IMR-90 (cell line): ENCODE data around the gene KCNMA1. TPM values are rescaled to one million over a fixed set of nuclear protein-coding genes. Genes with fewer than 3 reads are reported as not detected.

Source experiments
- ATAC-seq: fragments of 200-7000 bp; cut with Tn5 transposase; 2 replicates; pipeline ENCODE4 v1.9.1; 2020; ENCODE audit warnings: low read depth, mild to moderate bottlenecking, moderate library complexity
- BruUV-seq: library from RNA; stranded (reverse); fragments of 400-500 nt; replicated peaks from 2 replicates; lab custom pipeline; 2021; lab: Mats Ljungman, UMichigan
- CTCF ChIA-PET: fragments of 300-600 bp; formaldehyde crosslinking; extraction: SDS; loops from one replicate; lab custom pipeline; 2021; ENCODE audit warnings: antibody characterized with exemption; lab: Yijun Ruan, JAX
- POLR2A ChIA-PET: fragments of 300-600 bp; sonication (Branson Sonifier 250); formaldehyde crosslinking; loops from one replicate; lab custom pipeline; 2022; ENCODE audit warnings: antibody characterized with exemption; ENCODE audit not compliant: unreplicated experiment; lab: Charles Lee
- DNase-seq: peaks from one replicate; pipeline ENCODE4 v3.0.0; 2013
- H2AFZ ChIP-seq: replicated peaks from 2 replicates; pipeline ENCODE3; 2013; ENCODE audit warnings: low read length, mild to moderate bottlenecking; ENCODE audit not compliant: poor library complexity
- H2AK5ac ChIP-seq: 2 replicates; pipeline ENCODE4 v1.6.1; 2013; ENCODE audit warnings: low read depth, low read length, inconsistent platforms
- H2AK9ac ChIP-seq: replicated peaks from 2 replicates; pipeline ENCODE3; 2013; ENCODE audit warnings: mild to moderate bottlenecking, low read depth, low read length, moderate library complexity; ENCODE audit not compliant: poor library complexity
- H2BK120ac ChIP-seq: 2 replicates; pipeline ENCODE4 v1.6.1; 2013; ENCODE audit warnings: low read depth, low read length, inconsistent platforms
- H2BK15ac ChIP-seq: 3 replicates; pipeline ENCODE4 v1.6.1; 2013; ENCODE audit warnings: low read depth, low read length, inconsistent platforms
- H2BK20ac ChIP-seq: 2 replicates; pipeline ENCODE4 v1.6.1; 2013; ENCODE audit warnings: low read depth, mild to moderate bottlenecking, inconsistent platforms, low read length, moderate library complexity
- H2BK5ac ChIP-seq: 2 replicates; pipeline ENCODE4 v1.6.1; 2013; ENCODE audit warnings: mild to moderate bottlenecking, low read depth, low read length, inconsistent platforms; ENCODE audit not compliant: poor library complexity, severe bottlenecking
- H3K14ac ChIP-seq: replicated peaks from 2 replicates; pipeline ENCODE4 v1.6.1; 2013; ENCODE audit warnings: low read depth, low read length, inconsistent platforms
- H3K18ac ChIP-seq: 2 replicates; pipeline ENCODE4 v1.6.1; 2013; ENCODE audit warnings: low read depth, low read length, control low read depth
- H3K23ac ChIP-seq: 2 replicates; pipeline ENCODE4 v1.6.1; 2013; ENCODE audit warnings: low read depth, low read length, inconsistent platforms
- H3K27ac ChIP-seq: 2 replicates; pipeline ENCODE4 v1.5.1; 2013; ENCODE audit warnings: mild to moderate bottlenecking, control low read depth, low read length; ENCODE audit not compliant: insufficient read depth
- H3K27me3 ChIP-seq: 2 replicates; pipeline ENCODE4 v1.6.1; 2013; ENCODE audit warnings: low read length; ENCODE audit not compliant: control insufficient read depth, insufficient read depth
- H3K36me3 ChIP-seq: 2 replicates; pipeline ENCODE4 v1.6.1; 2013; ENCODE audit warnings: low read length, mixed read lengths; ENCODE audit not compliant: control insufficient read depth, insufficient read depth
- H3K4ac ChIP-seq: 2 replicates; pipeline ENCODE4 v1.6.1; 2013; ENCODE audit warnings: low read depth, low read length, inconsistent platforms
- H3K4me1 ChIP-seq: 2 replicates; pipeline ENCODE4 v1.6.1; 2013; ENCODE audit warnings: low read length, mixed read lengths; ENCODE audit not compliant: control insufficient read depth, insufficient read depth
- H3K4me2 ChIP-seq: 2 replicates; pipeline ENCODE4 v1.6.1; 2013; ENCODE audit warnings: low read depth, mild to moderate bottlenecking, control low read depth, low read length, moderate library complexity
- H3K4me3 ChIP-seq: 2 replicates; pipeline ENCODE4 v1.5.1; 2013; ENCODE audit warnings: low read depth, mild to moderate bottlenecking, control low read depth, low read length, moderate library complexity; ENCODE audit not compliant: insufficient read depth
- H3K56ac ChIP-seq: 2 replicates; pipeline ENCODE4 v1.6.1; 2013; ENCODE audit warnings: low read length, inconsistent platforms; ENCODE audit not compliant: insufficient read depth; ENCODE audit errors: extremely low read depth
- H3K79me1 ChIP-seq, 2 experiments: 2 replicates each; pipeline ENCODE4 v1.6.1; 2013; ENCODE audit warnings: low read length in 2 of 2, inconsistent platforms in 1 of 2, low read depth in 1 of 2
- H3K9ac ChIP-seq: 2 replicates; pipeline ENCODE4 v1.6.1; 2013; ENCODE audit warnings: low read depth, low read length, control low read depth
- H3K9me1 ChIP-seq: 2 replicates; pipeline ENCODE4 v1.6.1; 2013; ENCODE audit warnings: low read length, inconsistent platforms; ENCODE audit not compliant: insufficient read depth
- H3K9me3 ChIP-seq: 2 replicates; pipeline ENCODE4 v1.6.1; 2013; ENCODE audit warnings: low read length; ENCODE audit not compliant: control insufficient read depth, insufficient read depth
- H4K20me1 ChIP-seq: 2 replicates; pipeline ENCODE4 v1.6.1; 2013; ENCODE audit warnings: low read length, inconsistent platforms; ENCODE audit not compliant: insufficient read depth
- H4K5ac ChIP-seq: 2 replicates; pipeline ENCODE4 v1.6.1; 2013; ENCODE audit warnings: mild to moderate bottlenecking, low read depth, low read length, control low read depth
- H4K8ac ChIP-seq, 2 experiments: 2 replicates each; pipeline ENCODE4 v1.6.1; 2013; ENCODE audit warnings: low read depth in 2 of 2, low read length in 2 of 2, control low read depth in 1 of 2, inconsistent platforms in 1 of 2
- H4K91ac ChIP-seq: 2 replicates; pipeline ENCODE4 v1.6.1; 2013; ENCODE audit warnings: low read depth, low read length, inconsistent platforms; ENCODE audit not compliant: insufficient read depth
- BHLHE40 ChIP-seq: fragments of 150-350 bp; IDR thresholded peaks from 2 replicates; pipeline ENCODE4 v1.6.1; 2016; ENCODE audit warnings: mild to moderate bottlenecking, low read depth, low read length
- CEBPB ChIP-seq: IDR thresholded peaks from 2 replicates; pipeline ENCODE4 v1.6.1; 2012; ENCODE audit warnings: low read depth, low read length, improper control_type of control experiment
- CHD1 ChIP-seq: IDR thresholded peaks from 2 replicates; pipeline ENCODE4 v1.6.1; 2012; ENCODE audit warnings: low read depth, low read length, improper control_type of control experiment
- CTCF ChIP-seq: conservative IDR thresholded peaks from 2 replicates; pipeline ENCODE4 v1.5.1; 2012; ENCODE audit warnings: mild to moderate bottlenecking, low read depth, low read length, improper control_type of control experiment
- FOS ChIP-seq: fragments of 150-350 bp; IDR thresholded peaks from 2 replicates; pipeline ENCODE4 v1.6.1; 2016; ENCODE audit warnings: low read depth, low read length
- MAFK ChIP-seq: IDR thresholded peaks from 2 replicates; pipeline ENCODE4 v1.6.1; 2012; ENCODE audit warnings: low read depth, low read length, improper control_type of control experiment
- MAZ ChIP-seq: IDR thresholded peaks from 2 replicates; pipeline ENCODE4 v1.6.1; 2012; ENCODE audit warnings: low read depth, mild to moderate bottlenecking, low read length, improper control_type of control experiment, moderate library complexity, borderline replicate concordance
- MXI1 ChIP-seq: IDR thresholded peaks from 2 replicates; pipeline ENCODE4 v1.6.1; 2012; ENCODE audit warnings: low read depth, mild to moderate bottlenecking, low read length, moderate library complexity, borderline replicate concordance
- NFE2L2 ChIP-seq: fragments of 150-350 bp; IDR thresholded peaks from 2 replicates; pipeline ENCODE4 v1.6.1; 2016; ENCODE audit warnings: low read depth, mild to moderate bottlenecking, low read length
- POLR2A ChIP-seq: IDR thresholded peaks from 2 replicates; pipeline ENCODE4 v1.6.1; 2012; ENCODE audit warnings: mild to moderate bottlenecking, low read depth, low read length
- RAD21 ChIP-seq: IDR thresholded peaks from 2 replicates; pipeline ENCODE4 v1.6.1; 2012; ENCODE audit warnings: low read length, improper control_type of control experiment
- RCOR1 ChIP-seq: IDR thresholded peaks from 2 replicates; pipeline ENCODE4 v1.6.1; 2012; ENCODE audit warnings: mild to moderate bottlenecking, low read length, improper control_type of control experiment; ENCODE audit not compliant: insufficient replicate concordance
- RFX5 ChIP-seq: IDR thresholded peaks from 2 replicates; pipeline ENCODE4 v1.8.0; 2012; ENCODE audit warnings: low read depth, mild to moderate bottlenecking, low read length, moderate library complexity
- SMC3 ChIP-seq: fragments of 150-350 bp; IDR thresholded peaks from 2 replicates; pipeline ENCODE4 v1.6.1; 2016; ENCODE audit warnings: low read depth, mild to moderate bottlenecking, antibody characterized with exemption, low read length, moderate library complexity
- USF2 ChIP-seq: fragments of 150-350 bp; IDR thresholded peaks from 2 replicates; pipeline ENCODE4 v1.6.1; 2017; ENCODE audit warnings: mild to moderate bottlenecking, antibody characterized with exemption, low read length, low read depth
- WGBS, 2 experiments: methylation state at CpG; one replicate each; pipeline versions ENCODE4 v1.1.5 to v1.1.7; 2013; ENCODE audit warnings: missing lambda C conversion rate in 2 of 2; ENCODE audit not compliant: insufficient read length in 1 of 2; ENCODE audit errors: extremely low coverage in 2 of 2; 5-methylcytosine and 5-hydroxymethylcytosine counted together
- dilution Hi-C: fragments of 300-500 bp; cut with HindIII; formaldehyde crosslinking; loops from one replicate; pipeline ENCODE4 v1.14.3; 2018; ENCODE audit warnings: low sequenced_read_pairs; ENCODE audit not compliant: unreplicated experiment
- in situ Hi-C: fragments of 300-500 bp; cut with MboI; formaldehyde crosslinking; loops from 3 replicates; pipeline ENCODE4 v1.14.3; 2019; ENCODE audit warnings: low sequenced_read_pairs, inconsistent platforms, mixed read lengths
- intact Hi-C: fragments of 100-400 bp; cut with micrococcal nuclease; formaldehyde crosslinking; loops from 2 replicates; pipeline ENCODE4 v1.10.0; 2022
- polyA plus RNA-seq, 3 experiments: library from polyadenylated mRNA; depleted of rRNA; stranded (reverse); fragments of >200 nt; gene quantifications; 2 replicates each; pipeline ENCODE4 v1.2.3, GENCODE V29; 2012; ENCODE audit warnings: low replicate concordance in 1 of 3
- total RNA-seq: library from RNA; depleted of rRNA; stranded (reverse); fragments of >200 nt; gene quantifications from 2 replicates; pipeline ENCODE4 v1.2.3, GENCODE V29; 2012
- TF ChIP-seq, protein P1 (sequence below): fragments of 150-350 bp; IDR thresholded peaks from 2 replicates; pipeline ENCODE4 v1.6.1; 2016; ENCODE audit warnings: low read depth, mild to moderate bottlenecking, low read length, moderate library complexity, borderline replicate concordance

The KCNMA1 gene
- total and polyA plus RNA-seq, 2 of the 4 experiments (the other 2 are of a cell fraction): 25.6 to 29.6 TPM

DNA sequence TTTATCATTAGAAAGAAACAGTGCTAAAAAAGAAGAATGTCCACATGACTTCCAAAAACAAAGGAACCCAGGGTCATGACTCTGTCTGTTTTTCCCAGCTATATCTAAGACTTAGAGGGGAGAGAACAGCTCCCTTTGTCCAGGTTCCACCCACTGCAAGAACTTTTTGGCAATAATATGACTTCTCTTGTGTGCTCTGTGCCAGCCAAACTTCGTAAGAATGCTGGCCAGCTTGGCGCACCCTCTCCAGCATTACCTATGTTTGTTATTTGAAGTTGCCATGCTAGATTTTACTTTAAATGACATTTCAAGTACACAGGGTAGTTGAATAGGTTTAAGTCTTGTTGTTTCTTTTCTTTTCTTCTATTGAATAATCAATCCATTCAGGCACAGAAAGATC lies 371.4 kb downstream of the KCNMA1 start:
- no CpG with 5 or more reads among the region's 2 CpGs for WGBS, 2 experiments
- TF ChIP-seq MAFK (no peak), RCOR1 (no peak), RFX5 (no peak), BHLHE40 (no peak), POLR2A (no peak), RAD21 (no peak), CTCF (no peak), CHD1 (no peak), USF2 (no peak), CEBPB (no peak), FOS (no peak), SMC3 (no peak), MAZ (no peak), MXI1 (no peak), NFE2L2 (no peak)
- TF ChIP-seq, protein P1, sequence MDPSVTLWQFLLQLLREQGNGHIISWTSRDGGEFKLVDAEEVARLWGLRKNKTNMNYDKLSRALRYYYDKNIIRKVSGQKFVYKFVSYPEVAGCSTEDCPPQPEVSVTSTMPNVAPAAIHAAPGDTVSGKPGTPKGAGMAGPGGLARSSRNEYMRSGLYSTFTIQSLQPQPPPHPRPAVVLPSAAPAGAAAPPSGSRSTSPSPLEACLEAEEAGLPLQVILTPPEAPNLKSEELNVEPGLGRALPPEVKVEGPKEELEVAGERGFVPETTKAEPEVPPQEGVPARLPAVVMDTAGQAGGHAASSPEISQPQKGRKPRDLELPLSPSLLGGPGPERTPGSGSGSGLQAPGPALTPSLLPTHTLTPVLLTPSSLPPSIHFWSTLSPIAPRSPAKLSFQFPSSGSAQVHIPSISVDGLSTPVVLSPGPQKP: no peak
- POLR2A ChIA-PET: no interaction called here

More for the DNA sequence above, 371.4 kb downstream of the KCNMA1 start:
- H3K36me3 ChIP-seq: no peaks in the 10 kb centered on the region
- in situ Hi-C loops: no loop called here
- H4K91ac ChIP-seq: no peak overlapping the region
- ATAC-seq (no peak), DNase-seq (no peak)
- peaks cover 4% of the 10 kb centered on the region; the same call in 1 of the 2 replicates for H3K4me1 ChIP-seq
- no peaks in the 10 kb centered on the region; the same call in 1 of the 2 replicates for H3K27me3 ChIP-seq
- no peak overlapping the region for H3K14ac ChIP-seq
- H2BK15ac ChIP-seq: no peak overlapping the region
- CTCF ChIA-PET: interaction anchor here (0.5 kb wide), 1 partner anchor 23 kb away, joined by 4 read pairs; no protein-coding TSS in a partner anchor
- no TSS peak for BruUV-seq
- no peak overlapping the region for H3K4ac ChIP-seq
- H3K79me1 ChIP-seq: no peaks in the 10 kb centered on the region
- no peak overlapping the region for H4K5ac ChIP-seq
- H3K27ac ChIP-seq: no peak overlapping the region
- intact Hi-C loops: no loop called here
- H3K4me2 ChIP-seq: no peak overlapping the region
- no peak overlapping the region for H2BK20ac ChIP-seq
- H2AK9ac ChIP-seq: no peak overlapping the region
- H4K20me1 ChIP-seq: no peaks in the 10 kb centered on the region
- no peak overlapping the region for H3K23ac ChIP-seq
- H3K9me1 ChIP-seq: peaks cover 6% of the 10 kb centered on the region; the same call in 1 of the 2 replicates
- no peak overlapping the region for H3K18ac ChIP-seq
- no peak overlapping the region for H3K56ac ChIP-seq
- H2AK5ac ChIP-seq: no peak overlapping the region
- H3K9ac ChIP-seq: no peak overlapping the region
- no peak overlapping the region for H2AFZ ChIP-seq
- dilution Hi-C loops: no loop called here
- H3K9me3 ChIP-seq: no peaks in the 10 kb centered on the region
- H3K4me3 ChIP-seq: no peak overlapping the region
- no peak overlapping the region for H2BK120ac ChIP-seq
- H4K8ac ChIP-seq: no peak overlapping the region
- no peak overlapping the region for H2BK5ac ChIP-seq
